GM23338 (cell line): ENCODE results near the gene HNRNPC. TPM values are rescaled to one million over a fixed set of nuclear protein-coding genes. Genes with fewer than 3 reads are reported as not detected.

Experiments used
- ATAC-seq: fragments of 200-7000 bp; cut with Tn5 transposase; 3 replicates; pipeline ENCODE4 v1.9.1; 2020
- DNase-seq: peaks from one replicate; pipeline ENCODE4 v3.0.0-alpha.2; 2015; ENCODE audit warnings: low spot score
- H2AFZ ChIP-seq: fragments of 200-600 bp; sonication (generic); 2 replicates; pipeline ENCODE4 v1.8.0; 2016; ENCODE audit warnings: antibody characterized with exemption, mild to moderate bottlenecking, moderate library complexity
- H3F3A ChIP-seq: fragments of 200-600 bp; sonication (generic); replicated peaks from 2 replicates; pipeline ENCODE4 v1.8.0; 2017; ENCODE audit warnings: antibody characterized with exemption, mixed run types, low read depth
- H3K27ac ChIP-seq: fragments of 200-600 bp; sonication (generic); 2 replicates; pipeline ENCODE4 v1.6.1; 2016; ENCODE audit warnings: low read depth
- H3K27me3 ChIP-seq: fragments of 200-600 bp; sonication (generic); 2 replicates; pipeline ENCODE4 v1.8.0; 2016; ENCODE audit warnings: mild to moderate bottlenecking, mixed run types, moderate library complexity; ENCODE audit not compliant: insufficient read depth
- H3K36me3 ChIP-seq: fragments of 200-600 bp; sonication (generic); 2 replicates; pipeline ENCODE4 v1.8.0; 2016; ENCODE audit warnings: mild to moderate bottlenecking; ENCODE audit not compliant: insufficient read depth
- H3K4me1 ChIP-seq: fragments of 200-600 bp; sonication (generic); 2 replicates; pipeline ENCODE4 v1.8.0; 2016; ENCODE audit warnings: mild to moderate bottlenecking, moderate library complexity; ENCODE audit not compliant: insufficient read depth
- H3K4me2 ChIP-seq: fragments of 200-600 bp; sonication (generic); 2 replicates; pipeline ENCODE4 v1.7.1; 2017; ENCODE audit warnings: mixed run types
- H3K4me3 ChIP-seq: fragments of 200-600 bp; sonication (generic); 2 replicates; pipeline ENCODE4 v1.6.1; 2016; ENCODE audit warnings: mixed run types
- H3K79me2 ChIP-seq: fragments of 200-600 bp; sonication (generic); replicated peaks from 2 replicates; pipeline ENCODE4 v1.8.0; 2017; ENCODE audit warnings: mild to moderate bottlenecking; ENCODE audit not compliant: insufficient read depth
- H3K9me2 ChIP-seq: fragments of 200-600 bp; sonication (generic); 2 replicates; pipeline ENCODE4 v1.8.0; 2017; ENCODE audit not compliant: insufficient read depth
- H4K20me1 ChIP-seq: fragments of 200-600 bp; sonication (generic); replicated peaks from 2 replicates; pipeline ENCODE4 v1.8.0; 2017; ENCODE audit warnings: mild to moderate bottlenecking; ENCODE audit not compliant: insufficient read depth
- H3K27ac Mint-ChIP-seq: 2 replicates; pipeline ENCODE4 v1.8.0; 2020; ENCODE audit warnings: inconsistent platforms, mild to moderate bottlenecking, moderate library complexity, mixed read lengths
- H3K27me3 Mint-ChIP-seq: 3 replicates; pipeline ENCODE4 v1.8.0; 2022; ENCODE audit warnings: low read depth, mild to moderate bottlenecking, moderate library complexity, mixed read lengths, inconsistent platforms; ENCODE audit not compliant: insufficient read depth, poor library complexity
- H3K36me3 Mint-ChIP-seq: 3 replicates; pipeline ENCODE4 v1.8.0; 2021; ENCODE audit warnings: low read depth, mild to moderate bottlenecking, inconsistent platforms, moderate library complexity, mixed read lengths
- H3K4me1 Mint-ChIP-seq: 3 replicates; pipeline ENCODE4 v1.8.0; 2020; ENCODE audit warnings: mild to moderate bottlenecking, inconsistent platforms, mixed read lengths
- H3K4me3 Mint-ChIP-seq: 3 replicates; pipeline ENCODE4 v1.8.0; 2021; ENCODE audit warnings: moderate library complexity, mild to moderate bottlenecking, inconsistent platforms, mixed read lengths
- H3K9me3 Mint-ChIP-seq: 3 replicates; pipeline ENCODE4 v1.8.0; 2020; ENCODE audit warnings: moderate library complexity, mild to moderate bottlenecking, inconsistent platforms, mixed read lengths
- CREB1 ChIP-seq: fragments of 250-450 bp; sonication (Bioruptor Pico); IDR thresholded peaks from 2 replicates; pipeline ENCODE4 v1.5.0; 2020; ENCODE audit warnings: low read depth, mild to moderate bottlenecking, moderate library complexity
- JUNB ChIP-seq: IDR thresholded peaks from one replicate; pipeline ENCODE4 v1.6.1; 2016; ENCODE audit warnings: antibody characterized with exemption; ENCODE audit not compliant: unreplicated experiment
- NANOG ChIP-seq: IDR thresholded peaks from 2 replicates; pipeline ENCODE4 v1.6.1; 2016; ENCODE audit warnings: antibody characterized with exemption, borderline replicate concordance
- POLR2AphosphoS5 ChIP-seq: IDR thresholded peaks from 2 replicates; pipeline ENCODE4 v1.6.1; 2016; ENCODE audit warnings: antibody characterized with exemption, low read depth
- ZNF114 ChIP-seq: fragments of 250-450 bp; sonication (Bioruptor Pico); IDR thresholded peaks from 2 replicates; pipeline ENCODE4 v1.5.0; 2020; ENCODE audit warnings: mild to moderate bottlenecking, moderate library complexity
- polyA plus RNA-seq: library from polyadenylated mRNA; unstranded; fragments of >200 nt; fragmentation: Nextera tagmentation; extraction: Ambion mirVana; gene quantifications from 2 replicates; pipeline ENCODE4 v1.2.1, GENCODE V29; 2016
- total RNA-seq: library from RNA; depleted of rRNA; stranded (reverse); fragments of >200 nt; shearing (Covaris generic); gene quantifications from 2 replicates; pipeline ENCODE4 v1.2.3, GENCODE V29; 2014
- TF ChIP-seq, protein P1 (sequence below): IDR thresholded peaks from one replicate; pipeline ENCODE4 v1.6.1; 2018; ENCODE audit warnings: antibody characterized with exemption; ENCODE audit not compliant: unreplicated experiment
- TF ChIP-seq, protein P2 (sequence below), 2 experiments: fragments of 200-600 bp in 1 of 2; sonication (generic) in 1 of 2; conservative IDR thresholded peaks; 2 replicates each; pipeline versions ENCODE4 v1.5.1 to v1.6.1; 2016 to 2017; ENCODE audit warnings: antibody characterized with exemption in 2 of 2, low read depth in 2 of 2, mild to moderate bottlenecking in 2 of 2, moderate library complexity in 1 of 2

Gene HNRNPC
- total and polyA plus RNA-seq, 2 experiments from 2014 or later = 1,259 to 1,296 TPM

DNA sequence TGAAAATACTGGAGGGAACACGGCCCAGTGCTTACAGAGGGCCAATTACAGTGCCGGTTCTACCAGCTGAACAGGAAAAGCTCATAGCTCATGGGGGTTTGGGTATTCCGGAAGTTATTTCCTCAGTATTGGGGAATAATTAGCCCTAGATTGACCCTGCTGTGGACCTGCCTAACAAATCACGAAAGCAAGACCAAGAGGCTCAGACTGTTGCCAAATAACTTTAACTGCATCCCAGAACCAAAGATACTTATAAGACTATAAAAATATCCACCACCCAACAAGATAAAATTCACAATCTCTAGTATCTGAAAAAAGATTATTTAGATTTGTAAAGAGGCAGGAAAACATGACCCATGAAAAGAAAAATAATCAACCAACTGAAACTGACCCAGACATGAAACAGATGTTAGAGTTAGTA, 105.4 kb downstream of the HNRNPC start (continued):
- TF ChIP-seq, protein P1, sequence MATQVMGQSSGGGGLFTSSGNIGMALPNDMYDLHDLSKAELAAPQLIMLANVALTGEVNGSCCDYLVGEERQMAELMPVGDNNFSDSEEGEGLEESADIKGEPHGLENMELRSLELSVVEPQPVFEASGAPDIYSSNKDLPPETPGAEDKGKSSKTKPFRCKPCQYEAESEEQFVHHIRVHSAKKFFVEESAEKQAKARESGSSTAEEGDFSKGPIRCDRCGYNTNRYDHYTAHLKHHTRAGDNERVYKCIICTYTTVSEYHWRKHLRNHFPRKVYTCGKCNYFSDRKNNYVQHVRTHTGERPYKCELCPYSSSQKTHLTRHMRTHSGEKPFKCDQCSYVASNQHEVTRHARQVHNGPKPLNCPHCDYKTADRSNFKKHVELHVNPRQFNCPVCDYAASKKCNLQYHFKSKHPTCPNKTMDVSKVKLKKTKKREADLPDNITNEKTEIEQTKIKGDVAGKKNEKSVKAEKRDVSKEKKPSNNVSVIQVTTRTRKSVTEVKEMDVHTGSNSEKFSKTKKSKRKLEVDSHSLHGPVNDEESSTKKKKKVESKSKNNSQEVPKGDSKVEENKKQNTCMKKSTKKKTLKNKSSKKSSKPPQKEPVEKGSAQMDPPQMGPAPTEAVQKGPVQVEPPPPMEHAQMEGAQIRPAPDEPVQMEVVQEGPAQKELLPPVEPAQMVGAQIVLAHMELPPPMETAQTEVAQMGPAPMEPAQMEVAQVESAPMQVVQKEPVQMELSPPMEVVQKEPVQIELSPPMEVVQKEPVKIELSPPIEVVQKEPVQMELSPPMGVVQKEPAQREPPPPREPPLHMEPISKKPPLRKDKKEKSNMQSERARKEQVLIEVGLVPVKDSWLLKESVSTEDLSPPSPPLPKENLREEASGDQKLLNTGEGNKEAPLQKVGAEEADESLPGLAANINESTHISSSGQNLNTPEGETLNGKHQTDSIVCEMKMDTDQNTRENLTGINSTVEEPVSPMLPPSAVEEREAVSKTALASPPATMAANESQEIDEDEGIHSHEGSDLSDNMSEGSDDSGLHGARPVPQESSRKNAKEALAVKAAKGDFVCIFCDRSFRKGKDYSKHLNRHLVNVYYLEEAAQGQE = no peak
- TF ChIP-seq, protein P2, sequence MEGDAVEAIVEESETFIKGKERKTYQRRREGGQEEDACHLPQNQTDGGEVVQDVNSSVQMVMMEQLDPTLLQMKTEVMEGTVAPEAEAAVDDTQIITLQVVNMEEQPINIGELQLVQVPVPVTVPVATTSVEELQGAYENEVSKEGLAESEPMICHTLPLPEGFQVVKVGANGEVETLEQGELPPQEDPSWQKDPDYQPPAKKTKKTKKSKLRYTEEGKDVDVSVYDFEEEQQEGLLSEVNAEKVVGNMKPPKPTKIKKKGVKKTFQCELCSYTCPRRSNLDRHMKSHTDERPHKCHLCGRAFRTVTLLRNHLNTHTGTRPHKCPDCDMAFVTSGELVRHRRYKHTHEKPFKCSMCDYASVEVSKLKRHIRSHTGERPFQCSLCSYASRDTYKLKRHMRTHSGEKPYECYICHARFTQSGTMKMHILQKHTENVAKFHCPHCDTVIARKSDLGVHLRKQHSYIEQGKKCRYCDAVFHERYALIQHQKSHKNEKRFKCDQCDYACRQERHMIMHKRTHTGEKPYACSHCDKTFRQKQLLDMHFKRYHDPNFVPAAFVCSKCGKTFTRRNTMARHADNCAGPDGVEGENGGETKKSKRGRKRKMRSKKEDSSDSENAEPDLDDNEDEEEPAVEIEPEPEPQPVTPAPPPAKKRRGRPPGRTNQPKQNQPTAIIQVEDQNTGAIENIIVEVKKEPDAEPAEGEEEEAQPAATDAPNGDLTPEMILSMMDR (conservative IDR thresholded peaks at IDR 0.05; ENCODE audit: low read depth in 2 of 2) = no peak
- TF ChIP-seq POLR2AphosphoS5 = no peak
- TF ChIP-seq ZNF114 (CRISPR knock-in tag) = no peak

DNA sequence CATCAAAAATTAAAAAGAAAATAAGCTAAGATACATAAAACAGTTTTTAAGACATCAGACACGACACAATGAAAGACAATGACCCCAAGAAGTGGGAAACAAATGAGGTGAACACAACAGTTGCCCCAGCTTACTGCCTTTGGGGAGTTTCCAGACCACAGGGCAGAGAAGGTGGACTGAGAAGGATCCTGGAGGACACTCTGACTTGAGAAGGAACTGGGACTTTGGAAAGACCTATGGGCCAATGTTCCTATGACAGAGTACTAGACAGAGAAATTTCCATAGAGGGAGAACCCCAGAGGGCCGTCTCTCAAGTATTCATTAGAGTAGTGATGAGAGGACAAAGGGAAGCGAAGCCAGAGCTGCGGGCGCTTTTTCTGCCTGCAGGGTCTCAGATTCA, 107.2 kb downstream of the HNRNPC start:
- DNase-seq = no peak
- Mint-ChIP-seq H3K4me1 (no peaks in the 10 kb centered on the region), H3K9me3 (no peaks in the 10 kb centered on the region), H3K27me3 (no peaks in the 10 kb centered on the region), H3K4me3 (no peak overlapping the region), H3K27ac (no peak overlapping the region), H3K36me3 (no peaks in the 10 kb centered on the region)
- H3K4me2 ChIP-seq = no peak overlapping the region
- H3K36me3 ChIP-seq = no peaks in the 10 kb centered on the region
- no peaks in the 10 kb centered on the region for H3K27me3 ChIP-seq
- no peaks in the 10 kb centered on the region for H3F3A ChIP-seq
- 0 out of 2 replicates have a peak, but pooled peaks cover 6% of the 10 kb centered on the region for H3K9me2 ChIP-seq
- no peak overlapping the region for H3K4me3 ChIP-seq
- no peak overlapping the region for H3K27ac ChIP-seq
- TF ChIP-seq ZNF114 (CRISPR knock-in tag) = no peak
- TF ChIP-seq JUNB = no peak
- TF ChIP-seq, protein P1 = no peak
- TF ChIP-seq NANOG = no peak
- TF ChIP-seq POLR2AphosphoS5 = no peak
- no peak for TF ChIP-seq CREB1 (CRISPR knock-in tag)
- no peak for ATAC-seq
- H2AFZ ChIP-seq = no peak overlapping the region
- no peaks in the 10 kb centered on the region for H3K79me2 ChIP-seq
- no peaks in the 10 kb centered on the region for H4K20me1 ChIP-seq
- H3K4me1 ChIP-seq = no peaks in the 10 kb centered on the region
